ENCODE data around the gene A1BG. TPM values are rescaled to one million over a fixed set of nuclear protein-coding genes. Genes with fewer than 3 reads are reported as not detected.

A1BG gene
- polyA plus RNA-seq, 3 donors = 30.2 to 54.5 (median 35.3) TPM

GRCh38 chr19:58350871-58351557, 2.3 kb downstream of the A1BG start:
- H3K9ac ChIP-seq (ENCODE audit: insufficient read depth, low read length, poor library complexity, severe bottlenecking) = no peak overlapping the region
- no peaks in the 10 kb centered on the region for H4K20me1 ChIP-seq (ENCODE audit: insufficient read depth, low read length)
- Mint-ChIP-seq H3K4me1 (peaks cover 27% of the 10 kb centered on the region), H3K27me3 (ENCODE audit: low read depth in 3 of 3) (peaks cover 13 to 51% (median 24%) of the 10 kb centered on the region in 3 donors), H3K36me3 (peaks cover 10 to 18% of the 10 kb centered on the region in 2 donors), H3K9me3 (peaks cover 0 to 8% (median 6%) of the 10 kb centered on the region in 7 donors), H3K4me3 (no peak overlapping the region), H3K27ac (no peak overlapping the region)
- H3K27ac ChIP-seq (ENCODE audit: low read depth in 1 of 2, low read length in 2 of 2) = no peak overlapping the region
- DNase-seq = no peak
- H3K36me3 ChIP-seq (replicated peaks in 1 of 2; ENCODE audit: control insufficient read depth in 1 of 2, insufficient read depth in 2 of 2, low read length in 2 of 2) = peaks cover 0 to 5% of the 10 kb centered on the region in 2 donors
- H3K4me2 ChIP-seq (replicated peaks; ENCODE audit: extremely low read depth, low read length, poor library complexity, severe bottlenecking) = no peak overlapping the region
- peaks cover 6 to 40% of the 10 kb centered on the region in 2 donors for H3K27me3 ChIP-seq (ENCODE audit: control insufficient read depth in 2 of 2, insufficient read depth in 2 of 2, low read length in 2 of 2)
- no peak for TF ChIP-seq CTCF (IDR thresholded peaks at IDR 0.05)
- intact Hi-C loops (cut with micrococcal nuclease) = no loop called here
- WGBS (ENCODE audit: insufficient coverage) = 92% methylated on average over 33 of the region's 34 CpGs
- H3K79me2 ChIP-seq (ENCODE audit: insufficient read depth, low read length) = no peaks in the 10 kb centered on the region
- H3K4me1 ChIP-seq (ENCODE audit: control insufficient read depth in 1 of 2, insufficient read depth in 2 of 2, low read length in 2 of 2) = peaks cover 17 to 36% of the 10 kb centered on the region in 2 donors
- no peak overlapping the region for H2AFZ ChIP-seq (ENCODE audit: insufficient read depth, low read depth, low read length, poor library complexity, severe bottlenecking)
- H3K9me3 ChIP-seq (replicated peaks in 1 of 2; ENCODE audit: control insufficient read depth in 1 of 2, insufficient read depth in 1 of 2, low read length in 2 of 2) = peaks cover 0 to 7% of the 10 kb centered on the region in 2 donors
- no peak overlapping the region for H3K4me3 ChIP-seq (replicated peaks in 1 of 3; ENCODE audit: low read depth in 2 of 3, low read length in 3 of 3)

GRCh38 chr19:58350001-58350861, 3.1 kb downstream of the A1BG start:
- H3K27me3 Mint-ChIP-seq (ENCODE audit: low read depth in 3 of 3) = peaks cover 8 to 45% (median 18%) of the 10 kb centered on the region in 3 donors
- H3K4me2 ChIP-seq (replicated peaks; ENCODE audit: extremely low read depth, low read length, poor library complexity, severe bottlenecking) = peak overlapping the region; percentile 4
- H3K4me1 ChIP-seq (ENCODE audit: control insufficient read depth in 1 of 2, insufficient read depth in 2 of 2, low read length in 2 of 2) = peaks cover 16 to 31% of the 10 kb centered on the region in 2 donors
- H3K79me2 ChIP-seq (ENCODE audit: insufficient read depth, low read length) = no peaks in the 10 kb centered on the region
- 63% methylated on average over 84 of the region's 84 CpGs for WGBS (ENCODE audit: insufficient coverage)
- peaks cover 13 to 18% of the 10 kb centered on the region in 2 donors for H3K36me3 Mint-ChIP-seq
- TF ChIP-seq CTCF (IDR thresholded peaks at IDR 0.05) = no peak
- H3K27me3 ChIP-seq (ENCODE audit: control insufficient read depth in 2 of 2, insufficient read depth in 2 of 2, low read length in 2 of 2) = peaks cover 0 to 32% of the 10 kb centered on the region in 2 donors
- no peaks in the 10 kb centered on the region for H3K9me3 ChIP-seq (replicated peaks in 1 of 2; ENCODE audit: control insufficient read depth in 1 of 2, insufficient read depth in 1 of 2, low read length in 2 of 2)
- DNase-seq = no peak
- H3K27ac Mint-ChIP-seq = no peak overlapping the region
- no peak overlapping the region for H3K9ac ChIP-seq (ENCODE audit: insufficient read depth, low read length, poor library complexity, severe bottlenecking)
- intact Hi-C loops (cut with micrococcal nuclease) = no loop called here
- no peak overlapping the region for H3K27ac ChIP-seq (ENCODE audit: low read depth in 1 of 2, low read length in 2 of 2)
- H2AFZ ChIP-seq (ENCODE audit: insufficient read depth, low read depth, low read length, poor library complexity, severe bottlenecking) = no peak overlapping the region
- H3K36me3 ChIP-seq (replicated peaks in 1 of 2; ENCODE audit: control insufficient read depth in 1 of 2, insufficient read depth in 2 of 2, low read length in 2 of 2) = peaks cover 0 to 5% of the 10 kb centered on the region in 2 donors
- peak overlapping the region in 1 of 2 donors; percentile 30 for H3K4me3 Mint-ChIP-seq
- no peaks in the 10 kb centered on the region for H4K20me1 ChIP-seq (ENCODE audit: insufficient read depth, low read length)
- peaks cover 30% of the 10 kb centered on the region for H3K4me1 Mint-ChIP-seq
- no peak overlapping the region for H3K4me3 ChIP-seq (replicated peaks in 1 of 3; ENCODE audit: low read depth in 2 of 3, low read length in 3 of 3)
- peaks cover 0 to 9% (median 4%) of the 10 kb centered on the region in 7 donors for H3K9me3 Mint-ChIP-seq
